HEK293 (cell line): ENCODE data around the gene CTDSP1.

Source experiments
- CTCF ChIA-PET: fragments of 350-600 bp; formaldehyde crosslinking; extraction: SDS; loops from one replicate; lab custom pipeline; 2021; ENCODE audit warnings: antibody characterized with exemption; lab: Yijun Ruan, JAX
- POLR2A ChIA-PET: fragments of 300-600 bp; formaldehyde crosslinking; extraction: SDS; loops from one replicate; lab custom pipeline; 2020; ENCODE audit warnings: antibody characterized with exemption, inconsistent platforms; lab: Yijun Ruan, JAX
- H3K27ac ChIP-seq: fragments of 200-500 bp; sonication (Bioruptor generic); 2 replicates; pipeline ENCODE4 v1.5.1; 2014; ENCODE audit warnings: low read depth, low read length, control low read depth, inconsistent platforms; ENCODE audit errors: extremely low read depth
- H3K36me3 ChIP-seq, 2 experiments: fragments of 200-500 bp in 1 of 2; sonication (Bioruptor generic) in 1 of 2; 1 replicate in 1 of 2; 2 replicates in 1 of 2; pipeline ENCODE4 v1.5.1; 2014 to 2017; ENCODE audit warnings: inconsistent platforms in 2 of 2, low read length in 2 of 2; ENCODE audit not compliant: control insufficient read depth in 2 of 2, insufficient read depth in 1 of 2
- H3K4me1 ChIP-seq: fragments of 200-500 bp; sonication (Bioruptor generic); 2 replicates; pipeline ENCODE4 v1.5.1; 2014; ENCODE audit warnings: mild to moderate bottlenecking, low read length, inconsistent platforms; ENCODE audit not compliant: control insufficient read depth, insufficient read depth
- H3K4me3 ChIP-seq: 2 replicates; pipeline ENCODE4 v1.5.1; 2011; ENCODE audit warnings: low read depth, mild to moderate bottlenecking, control low read depth, low read length, moderate library complexity
- H3K9me3 ChIP-seq: fragments of 200-500 bp; sonication (Bioruptor generic); 2 replicates; pipeline ENCODE4 v1.5.1; 2014; ENCODE audit warnings: low read depth, low read length, inconsistent platforms; ENCODE audit not compliant: control insufficient read depth, insufficient read depth
- GLI2 ChIP-seq: fragments of 450-650 bp; formaldehyde crosslinking; IDR thresholded peaks from 2 replicates; pipeline ENCODE4; 2017; ENCODE audit warnings: missing biosample characterization, missing genetic modification characterization, low read depth, borderline replicate concordance
- HIC1 ChIP-seq: fragments of 450-650 bp; formaldehyde crosslinking; IDR thresholded peaks from 2 replicates; pipeline ENCODE4 v1.5.1; 2016; ENCODE audit warnings: missing biosample characterization, missing genetic modification characterization
- HOXA7 ChIP-seq: sonication (generic); formaldehyde crosslinking; IDR thresholded peaks from 2 replicates; pipeline ENCODE4 v1.8.1; 2022; ENCODE audit warnings: missing genetic modification reagents, borderline replicate concordance
- KLF16 ChIP-seq: fragments of 450-650 bp; formaldehyde crosslinking; IDR thresholded peaks from 2 replicates; pipeline ENCODE4 v1.5.1; 2017; ENCODE audit warnings: missing biosample characterization, missing genetic modification characterization
- MEIS1 ChIP-seq: sonication (generic); formaldehyde crosslinking; IDR thresholded peaks from 2 replicates; pipeline ENCODE4 v1.8.1; 2022; ENCODE audit warnings: missing genetic modification reagents, mild to moderate bottlenecking, borderline replicate concordance
- SALL2 ChIP-seq: fragments of 450-650 bp; formaldehyde crosslinking; IDR thresholded peaks from 2 replicates; pipeline ENCODE4 v1.5.0; 2017; ENCODE audit warnings: missing biosample characterization, mild to moderate bottlenecking, missing genetic modification characterization, borderline replicate concordance
- TCF7L2 ChIP-seq: IDR thresholded peaks from 2 replicates; pipeline ENCODE4 v1.6.1; 2011; ENCODE audit warnings: low read depth, mild to moderate bottlenecking, inconsistent platforms, low read length, moderate library complexity, borderline replicate concordance
- ZBTB20 ChIP-seq: fragments of 450-650 bp; formaldehyde crosslinking; IDR thresholded peaks from 2 replicates; pipeline ENCODE4 v1.5.1; 2016; ENCODE audit warnings: missing biosample characterization, missing genetic modification characterization
- ZNF121 ChIP-seq: fragments of 450-650 bp; formaldehyde crosslinking; IDR thresholded peaks from 2 replicates; pipeline ENCODE4 v1.5.1; 2016; ENCODE audit warnings: missing biosample characterization, missing genetic modification characterization
- ZNF223 ChIP-seq: fragments of 450-650 bp; formaldehyde crosslinking; IDR thresholded peaks from 2 replicates; pipeline ENCODE4 v1.5.1; 2016; ENCODE audit warnings: missing biosample characterization, missing genetic modification characterization
- ZNF311 ChIP-seq: fragments of 450-650 bp; formaldehyde crosslinking; IDR thresholded peaks from 2 replicates; pipeline ENCODE4 v1.5.1; 2017; ENCODE audit warnings: missing biosample characterization, missing genetic modification characterization, borderline replicate concordance
- ZNF366 ChIP-seq: fragments of 450-650 bp; formaldehyde crosslinking; conservative IDR thresholded peaks from 2 replicates; pipeline ENCODE4 v1.5.1; 2016; ENCODE audit warnings: missing biosample characterization, missing genetic modification characterization
- ZNF37A ChIP-seq: fragments of 450-650 bp; IDR thresholded peaks from 2 replicates; pipeline ENCODE4 v1.5.1; 2018; ENCODE audit warnings: missing biosample characterization, missing genetic modification characterization
- ZNF398 ChIP-seq: fragments of 450-650 bp; formaldehyde crosslinking; IDR thresholded peaks from 2 replicates; pipeline ENCODE4 v1.5.1; 2017; ENCODE audit warnings: missing biosample characterization, missing genetic modification characterization
- ZNF404 ChIP-seq: fragments of 450-650 bp; formaldehyde crosslinking; IDR thresholded peaks from 2 replicates; pipeline ENCODE4 v1.5.1; 2017; ENCODE audit warnings: missing biosample characterization, missing genetic modification characterization
- ZNF416 ChIP-seq: fragments of 450-650 bp; formaldehyde crosslinking; IDR thresholded peaks from 2 replicates; pipeline ENCODE4 v1.5.1; 2016; ENCODE audit warnings: missing biosample characterization, missing genetic modification characterization
- ZNF433 ChIP-seq: fragments of 450-650 bp; formaldehyde crosslinking; IDR thresholded peaks from 2 replicates; pipeline ENCODE4 v1.5.1; 2016; ENCODE audit warnings: missing biosample characterization, missing genetic modification characterization, low read depth
- ZNF510 ChIP-seq: fragments of 450-650 bp; formaldehyde crosslinking; IDR thresholded peaks from 2 replicates; pipeline ENCODE4 v1.5.1; 2018; ENCODE audit warnings: mild to moderate bottlenecking, missing genetic modification characterization, missing biosample characterization; ENCODE audit not compliant: insufficient replicate concordance
- ZNF544 ChIP-seq: fragments of 450-650 bp; formaldehyde crosslinking; IDR thresholded peaks from 2 replicates; pipeline ENCODE4 v1.5.0; 2017; ENCODE audit warnings: missing biosample characterization, missing genetic modification characterization
- ZNF600 ChIP-seq: fragments of 450-650 bp; formaldehyde crosslinking; IDR thresholded peaks from 2 replicates; pipeline ENCODE4 v1.5.1; 2016; ENCODE audit warnings: missing biosample characterization, missing genetic modification characterization
- ZNF610 ChIP-seq: fragments of 450-650 bp; formaldehyde crosslinking; IDR thresholded peaks from 2 replicates; pipeline ENCODE4 v1.5.1; 2016; ENCODE audit warnings: missing biosample characterization, missing genetic modification characterization, borderline replicate concordance
- ZNF623 ChIP-seq: fragments of 450-650 bp; formaldehyde crosslinking; IDR thresholded peaks from 2 replicates; pipeline ENCODE4 v1.5.1; 2016; ENCODE audit warnings: missing biosample characterization, missing genetic modification characterization
- ZNF626 ChIP-seq: fragments of 450-650 bp; sonication (Bioruptor Pico); formaldehyde crosslinking; IDR thresholded peaks from 2 replicates; pipeline ENCODE4 v1.5.1; 2018; ENCODE audit warnings: missing biosample characterization, missing genetic modification characterization, inconsistent platforms

CTDSP1 gene

GRCh38 chr2:218368621-218369153, 31.0 kb upstream of the CTDSP1 start:
- H3K4me3 ChIP-seq, result no peak overlapping the region
- no peaks in the 10 kb centered on the region for H3K4me1 ChIP-seq
- no peaks in the 10 kb centered on the region for H3K9me3 ChIP-seq
- ChIA-PET POLR2A (no interaction called here), CTCF (interaction anchor here (0.6 kb wide), 1 partner anchor 28 kb away, joined by 3 read pairs; no protein-coding TSS in a partner anchor)
- no peaks in the 10 kb centered on the region for H3K36me3 ChIP-seq
- H3K27ac ChIP-seq, result no peak overlapping the region
- TF ChIP-seq HOXA7 (CRISPR knock-in tag), result no peak
- TF ChIP-seq ZNF37A (tag by site-specific recombination), result no peak
- no peak for TF ChIP-seq MEIS1
- no peak for TF ChIP-seq ZNF510 (tag by site-specific recombination)
- TF ChIP-seq ZNF416 (tag by site-specific recombination), result no peak
- no peak for TF ChIP-seq KLF16 (tag by site-specific recombination)
- TF ChIP-seq HIC1 (tag by site-specific recombination), result no peak

- CTCF ChIA-PET, result no interaction called here
- no peaks in the 10 kb centered on the region for H3K9me3 ChIP-seq
- H3K4me3 ChIP-seq, result no peak overlapping the region
- H3K36me3 ChIP-seq, result no peaks in the 10 kb centered on the region
- no peaks in the 10 kb centered on the region for H3K4me1 ChIP-seq
- no peak overlapping the region for H3K27ac ChIP-seq
- no peak for TF ChIP-seq SALL2 (tag by site-specific recombination)
- no peak for TF ChIP-seq ZNF433 (tag by site-specific recombination)
- no peak for TF ChIP-seq ZNF544
- TF ChIP-seq ZNF626 (tag by site-specific recombination), result no peak
- TF ChIP-seq ZNF366 (tag by site-specific recombination), result no peak
- TF ChIP-seq ZNF311, result no peak
- TF ChIP-seq ZNF223 (tag by site-specific recombination), result no peak
- TF ChIP-seq ZNF623 (tag by site-specific recombination), result no peak
- TF ChIP-seq ZNF600 (tag by site-specific recombination), result no peak
- TF ChIP-seq GLI2 (tag by site-specific recombination), result no peak
- no peak for TF ChIP-seq ZNF610
- TF ChIP-seq TCF7L2, result no peak
- no peak for TF ChIP-seq ZNF121 (tag by site-specific recombination)
- TF ChIP-seq ZBTB20 (tag by site-specific recombination), result no peak
- TF ChIP-seq KLF16 (tag by site-specific recombination), result no peak
- no peak for TF ChIP-seq ZNF404 (tag by site-specific recombination)
- no peak for TF ChIP-seq ZNF398 (tag by site-specific recombination)
- POLR2A ChIA-PET, result no interaction called here
Measured at GRCh38 chr2:218369330-218369729, 30.3 kb upstream of the CTDSP1 start.
